ENCODE measurements around the gene NANS.

DNA sequence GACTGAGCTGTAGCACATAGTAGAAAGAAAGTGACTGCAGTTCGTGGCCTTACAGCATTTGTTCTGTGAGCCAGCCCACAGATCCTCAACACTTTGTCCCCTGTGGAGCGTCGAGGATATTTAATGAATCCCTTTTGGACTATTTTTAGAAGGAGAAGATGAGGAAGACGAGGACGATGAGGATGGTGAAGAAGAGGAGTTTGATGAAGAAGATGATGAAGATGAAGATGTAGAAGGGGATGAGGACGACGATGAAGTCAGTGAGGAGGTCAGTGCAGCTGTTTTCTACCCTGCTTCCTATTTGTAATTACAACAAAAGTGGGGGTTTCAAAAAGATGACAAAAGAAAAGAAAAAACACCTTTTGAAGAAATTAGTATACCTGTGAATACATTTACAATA, 45.4 kb upstream of the NANS start:
- TF ChIP-seq RBFOX2 (IDR thresholded peaks at IDR 0.05; ENCODE audit: low read depth, low read length) (no peak), RELA (CRISPR knock-in tag; IDR thresholded peaks at IDR 0.05) (no peak), ZNF281 (CRISPR knock-in tag; IDR thresholded peaks at IDR 0.05; ENCODE audit: borderline replicate concordance) (no peak), ZNF143 (CRISPR knock-in tag; IDR thresholded peaks at IDR 0.05) (no peak), CTCF (CRISPR knock-in tag; IDR thresholded peaks at IDR 0.05) (no peak), YY1 (IDR thresholded peaks at IDR 0.05; ENCODE audit: insufficient read depth, insufficient replicate concordance, low read depth, low read length) (no peak)
- TF ChIP-seq, protein P1, sequence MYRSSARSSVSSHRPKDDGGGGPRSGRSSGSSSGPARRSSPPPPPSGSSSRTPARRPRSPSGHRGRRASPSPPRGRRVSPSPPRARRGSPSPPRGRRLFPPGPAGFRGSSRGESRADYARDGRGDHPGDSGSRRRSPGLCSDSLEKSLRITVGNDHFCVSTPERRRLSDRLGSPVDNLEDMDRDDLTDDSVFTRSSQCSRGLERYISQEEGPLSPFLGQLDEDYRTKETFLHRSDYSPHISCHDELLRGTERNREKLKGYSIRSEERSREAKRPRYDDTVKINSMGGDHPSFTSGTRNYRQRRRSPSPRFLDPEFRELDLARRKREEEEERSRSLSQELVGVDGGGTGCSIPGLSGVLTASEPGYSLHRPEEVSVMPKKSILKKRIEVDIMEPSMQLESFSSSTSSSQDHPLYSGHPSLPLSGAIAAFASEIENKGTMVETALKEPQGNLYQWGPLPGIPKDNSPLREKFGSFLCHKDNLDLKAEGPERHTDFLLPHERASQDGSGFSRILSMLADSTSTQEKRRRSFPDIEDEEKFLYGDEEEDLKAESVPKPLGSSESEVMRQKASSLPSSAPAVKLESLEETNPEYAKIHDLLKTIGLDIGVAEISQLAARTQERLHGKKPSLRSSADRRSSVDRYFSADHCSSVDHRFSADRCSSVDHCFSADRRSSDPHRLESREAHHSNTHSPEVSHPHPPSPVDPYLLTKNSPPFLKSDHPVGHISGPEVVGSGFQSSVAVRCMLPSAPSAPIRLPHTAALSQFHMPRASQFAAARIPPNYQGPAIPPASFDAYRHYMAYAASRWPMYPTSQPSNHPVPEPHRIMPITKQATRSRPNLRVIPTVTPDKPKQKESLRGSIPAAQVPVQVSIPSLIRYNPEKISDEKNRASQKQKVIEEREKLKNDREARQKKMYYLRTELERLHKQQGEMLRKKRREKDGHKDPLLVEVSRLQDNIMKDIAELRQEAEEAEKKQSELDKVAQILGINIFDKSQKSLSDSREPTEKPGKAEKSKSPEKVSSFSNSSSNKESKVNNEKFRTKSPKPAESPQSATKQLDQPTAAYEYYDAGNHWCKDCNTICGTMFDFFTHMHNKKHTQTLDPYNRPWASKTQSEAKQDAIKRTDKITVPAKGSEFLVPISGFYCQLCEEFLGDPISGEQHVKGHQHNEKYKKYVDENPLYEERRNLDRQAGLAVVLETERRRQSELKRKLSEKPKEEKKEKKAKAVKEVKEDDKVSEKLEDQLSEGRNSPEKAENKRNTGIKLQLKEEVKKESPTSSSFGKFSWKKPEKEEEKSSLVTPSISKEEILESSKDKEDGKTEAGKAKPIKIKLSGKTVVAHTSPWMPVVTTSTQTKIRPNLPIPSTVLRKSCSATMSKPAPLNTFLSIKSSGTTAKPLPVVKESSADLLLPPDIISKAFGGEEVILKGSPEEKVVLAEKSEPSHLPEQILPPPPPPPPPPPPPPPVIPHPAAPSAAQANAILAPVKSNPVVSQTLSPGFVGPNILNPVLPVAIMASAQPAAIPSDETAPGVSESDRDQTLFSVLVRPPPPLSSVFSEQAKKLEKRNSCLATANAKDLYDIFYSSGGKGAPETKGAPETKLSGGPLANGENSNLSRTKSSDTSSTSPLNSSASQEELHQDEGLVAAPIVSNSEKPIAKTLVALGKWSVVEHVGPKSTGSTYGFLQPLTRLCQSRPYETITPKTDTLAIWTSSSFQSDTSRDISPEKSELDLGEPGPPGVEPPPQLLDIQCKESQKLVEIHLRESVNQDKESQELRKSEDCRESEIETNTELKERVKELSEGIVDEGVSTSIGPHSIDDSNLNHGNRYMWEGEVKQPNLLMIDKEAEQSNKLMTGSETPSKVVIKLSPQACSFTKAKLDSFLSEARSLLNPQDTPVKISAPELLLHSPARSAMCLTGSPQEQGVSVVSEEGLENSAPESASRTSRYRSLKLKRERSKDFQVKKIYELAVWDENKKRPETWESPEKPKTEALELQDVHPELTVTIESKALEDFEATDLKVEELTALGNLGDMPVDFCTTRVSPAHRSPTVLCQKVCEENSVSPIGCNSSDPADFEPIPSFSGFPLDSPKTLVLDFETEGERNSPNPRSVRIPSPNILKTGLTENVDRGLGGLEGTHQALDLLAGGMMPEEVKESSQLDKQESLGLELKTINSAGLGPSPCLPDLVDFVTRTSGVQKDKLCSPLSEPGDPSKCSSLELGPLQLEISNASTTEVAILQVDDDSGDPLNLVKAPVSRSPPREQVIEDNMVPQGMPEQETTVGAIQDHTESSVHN (CRISPR knock-in tag; IDR thresholded peaks at IDR 0.05): no peak

Measured in HepG2 (cell line).